NCI-H2107 treated with DMSO at 0.1 percent for 48 hours (cell line): ENCODE measurements around the gene HAGH.
A peak's percentile ranks its signal among the peaks of the same experiment; 100 is the strongest.

Source experiments
- DNase-seq: peaks from one replicate; lab custom pipeline; 2025; ENCODE audit not compliant: unreplicated experiment; lab: John Stamatoyannopoulos, UW

HAGH gene

DNA sequence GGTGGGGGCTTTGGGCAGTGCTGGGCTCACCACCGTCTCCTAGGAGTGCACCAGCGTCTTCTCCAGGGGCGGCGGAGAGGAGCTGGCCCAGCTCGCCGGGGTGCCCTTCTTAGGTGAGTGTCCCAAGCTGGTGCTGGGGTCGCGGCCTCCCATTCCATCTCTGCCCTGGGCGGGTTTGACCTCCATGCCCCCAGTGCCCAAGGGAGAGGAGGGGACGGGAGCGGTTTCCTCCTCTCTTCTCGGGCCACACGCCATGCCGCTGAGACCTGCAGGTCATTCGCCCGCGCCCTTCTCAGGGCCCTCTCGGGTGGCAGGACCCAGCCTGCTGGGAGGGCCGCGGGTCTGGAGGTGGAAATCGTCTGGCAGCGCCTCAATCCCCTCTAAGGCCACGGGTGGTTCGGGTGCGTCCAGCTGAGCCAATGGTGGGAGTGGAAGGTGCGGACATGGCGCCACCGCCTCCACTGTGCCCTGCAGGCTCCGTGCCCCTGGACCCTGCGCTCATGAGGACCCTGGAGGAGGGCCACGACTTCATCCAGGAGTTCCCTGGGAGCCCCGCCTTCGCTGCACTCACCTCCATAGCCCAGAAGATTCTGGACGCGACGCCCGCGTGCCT is 38.4 kb downstream of the HAGH start:
- DNase-seq, result no peak

DNA sequence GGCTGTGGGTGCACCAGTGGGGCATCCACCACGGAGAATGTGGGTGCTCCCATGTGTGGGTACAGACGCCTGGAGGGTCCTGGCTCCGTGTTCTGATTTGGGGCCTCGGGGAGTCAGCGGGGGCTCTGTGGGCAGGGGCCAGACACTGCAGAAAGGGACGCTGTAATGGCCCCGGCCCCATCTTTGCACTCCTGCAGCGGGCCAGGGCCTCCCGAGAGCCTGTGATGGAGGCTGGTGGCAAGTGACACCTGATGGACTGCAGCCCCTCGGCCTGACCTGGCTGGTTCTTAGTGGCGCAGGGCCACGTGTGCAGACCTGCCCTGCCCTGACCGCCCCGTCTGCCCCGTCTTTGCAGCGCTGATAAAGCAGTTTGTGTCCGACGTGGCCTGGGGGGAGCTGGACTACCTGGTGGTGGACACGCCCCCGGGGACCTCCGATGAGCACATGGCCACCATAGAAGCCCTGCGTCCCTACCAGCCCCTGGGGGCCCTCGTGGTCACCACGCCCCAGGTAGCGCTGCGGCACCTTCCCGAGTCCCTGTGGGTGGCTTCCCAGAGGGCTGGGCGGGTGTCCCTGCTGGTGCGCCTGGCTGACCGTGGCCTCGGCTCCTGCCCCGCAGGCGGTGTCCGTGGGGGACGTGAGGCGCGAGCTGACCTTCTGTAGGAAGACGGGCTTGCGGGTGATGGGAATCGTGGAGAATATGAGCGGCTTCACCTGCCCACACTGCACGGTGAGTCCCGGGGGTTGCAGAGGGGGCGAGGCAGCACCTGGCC is 39.1 kb downstream of the HAGH start:
- no peak for DNase-seq

DNA sequence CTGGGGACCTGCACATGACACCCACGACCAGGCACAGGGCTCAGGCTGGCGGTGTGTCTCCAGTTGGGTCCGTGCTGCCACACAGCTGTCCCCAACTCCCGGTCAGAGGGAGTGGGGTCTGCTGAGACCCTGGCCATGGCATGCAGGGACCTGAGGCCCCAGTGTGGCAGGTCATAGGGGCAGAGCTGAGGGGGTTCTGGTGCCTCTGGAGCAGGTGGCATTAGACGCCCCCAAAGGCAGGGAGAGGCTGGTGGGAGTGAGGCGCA is 39.6 kb downstream of the HAGH start:
- DNase-seq, result no peak

DNA sequence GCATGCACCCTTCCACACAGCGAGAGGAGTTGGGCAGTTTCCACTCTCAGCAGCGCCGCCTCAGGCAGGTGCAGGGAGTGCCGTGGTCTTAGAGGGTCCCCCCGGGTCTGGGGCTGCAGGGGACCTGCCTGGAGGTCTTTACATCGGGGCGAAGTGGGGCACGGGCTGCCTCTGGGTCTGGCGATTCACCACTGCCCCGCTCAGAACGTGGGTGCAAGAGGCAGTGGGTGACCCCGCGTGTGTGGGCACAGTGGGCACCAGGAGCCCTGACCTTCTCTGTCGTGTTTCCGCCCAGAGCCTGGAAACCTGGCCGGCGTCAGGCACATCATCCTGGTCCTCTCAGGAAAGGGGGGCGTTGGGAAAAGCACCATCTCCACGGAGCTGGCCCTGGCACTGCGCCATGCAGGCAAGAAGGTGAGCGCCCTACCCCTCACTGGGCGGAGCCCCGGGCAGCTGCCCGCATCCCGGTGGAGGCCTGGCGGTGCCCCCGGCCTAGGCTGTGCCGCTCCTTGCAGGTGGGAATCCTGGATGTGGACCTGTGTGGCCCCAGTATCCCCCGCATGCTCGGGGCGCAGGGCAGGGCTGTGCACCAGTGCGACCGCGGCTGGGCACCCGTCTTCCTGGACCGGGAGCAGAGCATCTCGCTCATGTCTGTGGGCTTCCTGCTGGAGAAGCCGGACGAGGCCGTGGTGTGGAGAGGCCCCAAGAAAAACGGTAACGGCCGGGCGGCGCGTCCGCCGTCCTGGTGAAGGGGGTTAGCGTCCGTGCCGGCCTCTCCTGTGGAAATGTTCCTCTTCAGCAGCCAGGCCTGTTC is 40.2 kb downstream of the HAGH start:
- no peak for DNase-seq

DNA sequence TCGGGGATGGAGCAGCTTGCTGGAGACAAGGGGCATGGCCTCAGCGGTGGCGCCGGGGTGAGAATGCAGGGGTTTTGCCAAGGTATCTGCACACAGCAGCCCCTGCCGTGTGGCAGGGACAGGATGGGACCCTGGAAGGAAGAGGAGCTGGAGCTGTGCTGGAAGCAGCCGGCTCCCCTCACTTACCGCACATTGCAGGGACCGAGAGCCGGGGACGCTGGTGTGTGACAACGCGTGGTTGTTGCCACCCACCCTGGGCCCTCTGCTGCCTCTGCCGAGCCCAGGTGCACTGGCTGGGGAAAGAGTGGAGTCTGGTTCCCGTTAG is 40.8 kb downstream of the HAGH start:
- DNase-seq, result no peak

DNA sequence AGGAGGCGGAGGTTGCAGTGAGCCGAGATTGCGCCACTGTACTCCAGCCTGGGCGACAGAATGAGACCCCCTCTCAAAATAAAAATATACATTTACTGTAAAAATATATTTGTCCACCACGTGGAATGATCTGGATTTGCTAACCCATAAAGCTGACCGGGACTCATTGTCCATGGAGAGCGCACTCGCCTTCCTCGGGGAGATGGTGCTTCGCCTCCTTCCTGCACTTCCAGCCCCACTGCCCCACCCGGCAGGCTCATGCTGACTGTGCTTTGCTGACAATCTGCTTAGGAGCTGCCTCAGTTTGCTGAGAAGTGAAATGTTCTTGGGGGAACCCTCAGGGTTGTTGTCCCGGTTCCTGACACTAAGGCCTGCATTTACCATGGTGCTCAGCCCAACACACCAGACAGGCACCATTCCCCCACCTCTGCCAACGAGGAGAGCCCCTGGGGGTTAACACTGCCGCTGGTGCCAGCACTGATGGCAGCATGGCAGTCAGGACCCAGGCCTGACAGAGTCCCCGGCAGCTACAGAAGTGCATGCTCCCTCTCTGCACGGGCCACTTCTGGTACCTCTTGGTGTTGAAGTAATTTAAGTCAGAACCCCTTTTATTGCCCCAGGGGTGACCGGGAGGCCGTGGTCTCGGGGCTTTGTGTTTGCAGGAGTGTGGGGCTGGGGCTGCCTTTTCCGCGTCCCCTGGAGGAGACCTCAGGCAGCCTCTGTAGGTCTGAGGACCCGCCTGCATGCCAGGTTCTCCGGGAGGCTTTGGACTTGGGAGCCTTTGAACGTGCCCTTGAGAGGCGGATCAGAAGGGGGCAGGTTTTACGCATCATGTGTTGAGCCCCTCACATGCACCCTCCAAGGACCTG is 41.4 kb downstream of the HAGH start:
- no peak for DNase-seq

DNA sequence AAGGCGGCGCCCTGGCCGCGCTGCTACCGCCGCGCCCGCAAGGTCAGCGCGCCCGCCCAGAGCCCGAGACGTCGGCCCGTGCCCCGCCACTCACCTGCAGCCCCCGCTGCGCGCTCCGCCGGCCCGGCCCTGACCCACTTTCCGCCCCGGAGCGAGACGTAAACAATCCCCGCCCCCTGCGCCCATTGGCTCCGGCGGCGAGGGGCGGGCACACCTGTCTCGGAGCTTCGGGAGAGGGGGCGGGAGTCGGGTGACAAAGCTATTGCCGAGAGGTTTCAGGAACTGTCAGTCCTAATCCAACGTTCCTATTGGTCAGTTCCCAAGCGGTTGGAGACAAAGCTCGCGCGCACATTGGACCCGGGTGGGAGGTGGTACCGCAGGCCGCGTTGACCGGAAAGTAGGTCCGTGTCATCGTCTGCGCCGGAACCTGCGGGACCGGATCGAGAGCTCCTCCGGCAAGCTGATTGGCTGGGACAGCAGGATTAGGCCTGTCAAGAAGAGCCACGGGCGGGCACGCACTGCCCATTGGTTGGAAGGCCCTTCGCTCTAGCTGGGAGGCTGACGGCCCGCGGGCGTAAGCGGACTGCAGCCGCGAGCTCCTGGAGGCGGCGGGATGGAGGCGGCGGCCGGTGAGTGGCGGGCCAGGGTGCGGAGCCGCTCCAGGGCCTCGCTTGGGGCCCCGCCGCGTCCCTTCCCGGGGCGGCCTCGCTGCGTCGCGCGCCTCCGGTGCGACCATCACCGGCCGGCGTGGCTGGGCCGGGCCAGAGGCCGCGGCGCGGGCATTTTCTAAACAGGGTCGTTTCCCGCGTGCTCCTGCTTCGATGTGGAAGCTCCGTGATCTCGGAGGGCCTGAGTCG is 44.0 kb downstream of the HAGH start, which contains the start of the genes NUBP2 and SPSB3:
NUBP2 (plus strand) TSS at position 553 of the 857 bp plus-strand sequence; CDS start at position 614, 61 bp downstream.
SPSB3 (minus strand) TSS at position 164 of the 857 bp plus-strand sequence. CDS start 1,088 bp downstream, outside the sequence.
- DNase-seq, result peak; percentile 99

DNA sequence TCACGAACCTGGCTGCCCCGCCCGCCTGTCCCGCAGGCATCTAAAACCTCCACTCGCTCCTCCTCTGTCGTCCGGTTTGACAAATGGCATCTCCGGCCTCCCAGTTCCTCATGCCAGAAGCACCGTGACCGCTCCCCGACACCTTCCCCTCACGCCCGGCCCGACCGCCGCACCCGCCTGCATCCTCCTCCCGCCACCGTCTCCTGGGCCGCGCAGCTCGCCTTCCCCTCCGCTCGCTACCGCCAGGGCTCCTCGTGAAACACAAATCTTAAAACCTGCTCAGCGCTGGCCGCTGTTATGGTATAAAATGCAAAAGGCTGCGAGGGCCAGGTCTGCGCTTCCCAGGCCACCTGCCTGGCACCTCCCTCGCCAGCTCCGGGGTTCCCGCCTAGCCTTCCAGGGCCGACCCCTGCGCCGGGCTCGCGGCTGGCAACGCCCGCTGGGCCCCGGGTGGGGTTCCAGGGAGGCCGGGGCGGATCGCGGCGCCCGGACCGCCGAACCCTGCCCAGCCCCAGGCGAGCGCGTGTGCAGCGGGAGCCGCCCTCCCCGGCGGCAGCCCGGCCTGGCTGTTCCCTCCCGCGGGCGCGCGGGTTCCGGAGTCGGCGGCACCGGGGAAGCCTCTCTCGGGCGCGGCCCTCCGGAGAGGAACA is 44.7 kb downstream of the HAGH start:
- DNase-seq, result no peak

DNA sequence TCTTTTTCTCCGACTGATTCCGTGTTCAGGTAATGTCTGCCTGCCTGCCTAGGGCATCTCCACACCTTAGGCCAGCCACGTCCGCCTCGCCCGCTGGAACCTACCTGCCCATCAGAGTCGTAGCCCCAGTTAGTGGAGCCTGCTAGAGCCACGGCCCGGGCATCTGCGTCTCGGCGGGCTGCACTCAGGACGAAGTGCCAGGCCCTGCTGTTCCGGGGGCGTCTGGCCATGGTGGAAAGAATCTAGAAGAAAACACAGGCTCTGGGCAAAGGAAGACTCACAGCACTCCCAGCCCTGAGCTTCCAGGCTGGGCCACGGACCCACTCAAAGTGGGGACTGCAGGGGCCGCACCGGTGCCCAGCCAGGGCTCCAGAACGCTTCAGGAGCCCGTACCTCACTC is 45.4 kb downstream of the HAGH start:
- DNase-seq, result no peak

DNA sequence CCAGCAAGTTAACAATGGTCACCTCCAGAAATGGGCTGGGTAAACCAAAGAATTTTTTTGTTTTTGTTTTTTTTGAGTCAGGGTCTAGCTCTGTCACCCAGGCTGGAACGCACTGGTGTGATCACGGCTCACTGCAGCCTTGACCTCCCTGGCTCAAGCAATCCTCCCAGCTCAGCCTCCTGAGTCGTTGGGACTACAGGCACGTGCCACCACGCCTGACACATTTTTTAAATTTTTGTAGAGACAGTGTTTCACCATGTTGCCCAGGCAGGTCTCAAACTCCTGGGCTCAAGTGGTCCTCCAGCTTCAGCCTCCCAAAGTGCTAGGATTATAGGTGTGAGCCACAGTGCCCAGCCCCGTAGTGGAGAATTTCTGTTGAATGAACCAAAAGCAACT is 46.0 kb downstream of the HAGH start:
- no peak for DNase-seq

DNA sequence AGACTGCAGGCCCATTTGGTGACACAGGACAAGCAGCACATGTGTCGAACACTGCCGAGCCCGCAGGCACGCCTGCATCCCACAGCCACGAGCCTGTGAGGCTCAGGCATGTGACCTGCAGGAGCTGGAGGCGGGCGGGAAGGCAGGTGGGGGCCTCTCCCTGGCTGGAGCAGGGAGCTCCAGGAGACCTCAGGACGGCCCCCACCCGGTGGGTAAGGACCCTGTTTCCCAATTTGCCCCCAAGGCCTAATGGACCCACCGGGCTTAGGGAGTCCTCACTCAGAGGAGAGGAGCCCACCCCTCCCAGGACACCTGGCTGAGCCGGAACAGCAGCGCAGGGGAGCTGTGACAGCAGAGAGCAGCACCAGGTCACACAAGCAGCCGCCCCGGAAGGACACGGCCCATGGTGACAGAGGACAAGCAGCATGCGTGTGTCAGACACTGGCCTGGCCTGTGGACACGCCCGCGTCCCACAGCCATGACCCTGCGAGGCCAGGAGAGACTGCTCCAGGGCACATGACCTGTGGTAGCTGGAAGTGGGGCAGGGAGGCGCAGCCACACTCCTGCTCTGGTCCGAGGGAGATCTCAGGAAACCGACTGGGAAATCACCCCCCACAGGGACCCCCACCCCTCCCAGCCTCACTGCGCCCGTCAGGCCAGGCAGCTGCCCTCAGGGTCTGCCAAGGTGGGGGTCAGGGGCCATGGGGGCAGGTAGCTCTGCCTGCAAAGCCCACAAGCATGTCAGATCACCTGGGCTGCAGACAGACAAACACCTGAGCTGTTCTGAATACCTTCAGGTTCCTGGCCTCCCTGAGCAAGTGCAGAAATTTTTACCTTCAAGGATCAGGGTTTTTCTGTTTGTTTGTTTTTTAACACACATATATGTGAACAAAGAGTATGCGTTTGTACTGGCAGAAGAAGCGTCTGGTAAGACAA is 46.6 kb downstream of the HAGH start:
- DNase-seq, result no peak

DNA sequence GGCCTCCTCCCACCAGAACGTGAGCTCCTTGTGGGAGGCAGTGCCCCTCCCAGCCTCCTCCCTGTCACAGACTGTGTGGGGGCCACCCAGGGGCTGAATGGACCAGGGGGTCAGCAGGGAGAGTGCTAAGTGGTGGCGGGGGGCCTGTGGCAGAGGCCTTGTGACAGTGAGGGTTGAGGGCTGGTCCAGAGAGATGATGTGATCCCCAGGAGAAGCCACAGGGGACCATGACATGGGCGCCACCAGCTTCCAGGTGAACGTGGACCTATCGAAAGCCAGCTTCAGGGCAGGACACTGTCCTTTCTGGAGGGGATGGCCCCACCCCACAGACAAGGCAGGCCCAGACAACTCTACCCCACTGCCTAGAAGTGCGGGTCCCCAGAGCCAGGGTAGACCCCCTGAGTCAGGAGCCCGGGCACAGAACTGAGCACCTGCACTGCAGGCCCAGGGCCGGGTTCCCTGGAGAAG is 47.4 kb downstream of the HAGH start:
- no peak for DNase-seq

DNA sequence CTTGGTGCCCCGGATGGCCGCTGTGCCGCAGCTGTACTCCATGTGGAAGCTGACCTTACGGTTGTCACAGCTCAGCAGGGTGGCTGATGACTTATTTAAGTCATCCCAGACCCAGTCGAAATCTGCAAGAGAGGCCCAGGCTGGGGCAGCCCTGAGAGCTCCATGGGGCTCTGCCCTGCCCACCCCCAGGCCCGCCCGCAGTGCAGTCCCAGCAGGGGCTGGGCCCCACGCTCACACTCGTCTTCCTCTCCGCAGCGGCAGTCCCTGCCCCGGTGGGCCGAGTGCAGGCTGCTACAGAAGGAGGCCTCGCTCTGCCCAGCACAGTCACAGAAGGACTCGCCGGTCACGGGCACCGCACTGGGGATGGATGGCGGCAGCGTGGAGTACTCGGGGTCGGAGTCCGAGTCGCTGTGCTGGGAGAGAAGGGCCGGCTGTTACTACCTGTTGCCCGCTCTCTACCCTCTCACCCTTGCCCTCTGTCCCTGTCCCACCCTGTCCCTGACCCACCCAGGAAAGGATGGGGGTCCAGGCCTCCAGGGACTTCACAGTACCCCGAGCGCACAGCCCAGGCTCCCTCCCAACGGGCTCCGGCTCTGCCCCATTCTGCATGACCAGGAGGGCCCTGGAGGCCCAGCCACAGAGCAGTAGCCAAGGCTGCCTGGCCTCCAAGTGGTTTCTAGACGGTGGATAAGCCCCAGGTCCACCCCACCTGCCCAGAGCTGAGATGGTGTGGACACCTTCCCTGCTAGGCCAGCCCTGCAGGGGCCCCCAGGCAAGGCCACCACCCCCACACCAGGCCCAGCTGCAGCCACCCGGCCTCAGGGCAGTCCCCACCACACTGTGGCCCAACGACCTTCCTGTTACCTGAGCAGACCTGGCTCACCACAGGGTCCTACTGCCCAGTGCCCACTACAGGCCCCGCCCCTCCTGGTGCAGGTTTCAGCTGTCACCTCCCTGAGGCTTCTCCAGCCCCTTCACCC is 48.1 kb downstream of the HAGH start:
- DNase-seq, result no peak

DNA sequence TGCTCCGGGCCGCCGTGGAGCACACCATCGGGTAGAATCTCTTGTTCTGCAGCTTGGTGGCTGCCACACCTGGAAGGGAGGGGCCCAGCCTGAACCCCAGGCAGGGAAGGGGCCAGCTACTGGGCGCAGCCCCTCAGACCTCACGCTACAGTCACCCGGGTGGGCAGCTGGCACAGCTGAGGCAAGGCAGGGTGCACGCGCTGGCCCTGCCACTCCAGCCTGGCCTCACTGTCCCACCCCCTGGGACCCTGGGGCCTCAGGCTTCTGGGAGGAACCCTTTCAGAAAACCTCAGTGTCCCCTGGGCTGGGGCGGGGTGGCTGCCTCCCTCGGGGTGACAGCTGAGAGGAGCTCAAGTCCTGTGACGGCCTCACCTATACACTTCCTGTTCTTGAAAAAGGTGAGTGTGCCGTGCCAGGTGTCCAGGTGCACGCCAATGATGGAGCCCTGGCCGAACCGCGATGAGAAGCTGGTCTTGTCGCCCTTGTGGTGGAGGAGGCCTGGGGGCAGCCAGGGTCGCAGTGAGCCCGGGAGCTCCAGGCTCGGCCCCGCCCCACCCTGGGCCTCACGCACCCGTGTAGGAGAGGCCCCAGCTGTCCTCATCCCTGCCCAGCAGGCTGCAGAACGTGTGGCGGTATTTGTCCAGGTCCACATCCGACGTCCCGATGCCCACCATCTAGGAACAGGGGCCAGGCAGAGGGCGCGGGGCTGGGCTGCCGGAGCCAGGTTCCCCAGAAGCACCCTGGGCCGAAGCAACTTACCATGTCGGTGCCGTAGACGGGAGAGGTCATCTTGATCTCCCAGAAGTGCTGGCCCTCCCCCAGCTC is 49.0 kb downstream of the HAGH start:
- DNase-seq, result no peak

DNA sequence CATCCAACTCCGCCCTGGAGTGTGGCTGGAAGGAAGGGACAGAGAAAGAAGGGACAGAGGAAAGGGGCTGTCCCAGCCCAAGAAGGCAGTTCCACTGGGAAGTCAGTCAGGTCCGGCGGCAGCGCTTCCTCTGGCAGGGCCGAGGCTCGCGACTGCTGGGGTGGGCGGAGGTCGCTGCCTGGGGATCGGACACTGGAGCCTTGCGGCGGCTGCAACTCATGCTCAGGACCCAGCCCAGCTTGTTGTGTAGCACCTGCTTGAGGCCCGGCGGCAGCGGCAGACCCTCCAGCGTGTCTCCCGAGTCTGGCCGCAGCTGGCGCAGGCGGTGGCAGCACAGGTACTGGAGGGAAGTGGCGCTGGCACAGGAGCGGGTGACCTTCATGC is 49.6 kb downstream of the HAGH start:
- no peak for DNase-seq

DNA sequence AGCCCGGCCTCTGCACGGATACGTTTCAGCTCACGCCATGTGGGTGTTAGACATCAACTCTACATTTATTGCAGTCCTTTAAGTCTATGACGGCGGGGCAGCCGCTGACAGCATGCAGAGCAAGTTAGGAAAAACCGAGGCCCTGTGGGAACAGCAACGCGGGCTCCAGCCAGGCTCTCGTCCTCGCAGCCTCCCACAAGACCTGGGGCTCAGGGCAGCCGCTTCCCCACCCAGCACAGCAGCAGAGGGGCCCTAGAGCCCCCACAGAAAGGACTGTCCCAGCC is 50.0 kb downstream of the HAGH start:
- no peak for DNase-seq
